OCI-LY3 (cell line): ENCODE results near the gene ADAMTS19.

Experiments
- EZH2phosphoT487 ChIP-seq: fragments of 200-600 bp; shearing (Covaris generic); IDR thresholded peaks from 2 replicates; pipeline ENCODE4 v1.6.1; 2018; ENCODE audit warnings: antibody characterized with exemption, mixed run types, low read depth
- TF ChIP-seq, protein P1 (sequence below): fragments of 200-600, 300-600 bp; sonication (generic); IDR thresholded peaks from 2 replicates; pipeline ENCODE4 v1.5.1; 2014; ENCODE audit warnings: antibody characterized with exemption, low read length, low read depth

DNA sequence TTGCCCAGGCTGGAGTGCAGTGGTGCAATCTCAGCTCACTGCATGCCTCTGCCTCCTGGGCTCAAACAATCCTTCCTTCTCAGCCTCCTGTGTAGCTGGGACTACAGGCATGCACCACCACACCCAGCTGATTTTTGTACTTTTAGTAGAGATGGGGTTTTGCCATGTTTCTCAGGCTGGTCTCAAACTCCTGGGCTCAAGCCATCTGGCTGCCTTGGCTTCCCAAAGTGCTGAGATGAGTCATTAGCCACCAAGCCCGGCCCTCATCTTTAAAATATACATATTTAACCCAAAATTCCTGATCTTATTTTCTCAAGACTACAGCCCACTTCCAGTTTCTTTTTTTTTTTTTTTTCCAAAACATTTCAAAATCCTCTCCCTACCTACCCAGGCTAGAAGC lies 256.1 kb downstream of the ADAMTS19 start:
- TF ChIP-seq, protein P1, sequence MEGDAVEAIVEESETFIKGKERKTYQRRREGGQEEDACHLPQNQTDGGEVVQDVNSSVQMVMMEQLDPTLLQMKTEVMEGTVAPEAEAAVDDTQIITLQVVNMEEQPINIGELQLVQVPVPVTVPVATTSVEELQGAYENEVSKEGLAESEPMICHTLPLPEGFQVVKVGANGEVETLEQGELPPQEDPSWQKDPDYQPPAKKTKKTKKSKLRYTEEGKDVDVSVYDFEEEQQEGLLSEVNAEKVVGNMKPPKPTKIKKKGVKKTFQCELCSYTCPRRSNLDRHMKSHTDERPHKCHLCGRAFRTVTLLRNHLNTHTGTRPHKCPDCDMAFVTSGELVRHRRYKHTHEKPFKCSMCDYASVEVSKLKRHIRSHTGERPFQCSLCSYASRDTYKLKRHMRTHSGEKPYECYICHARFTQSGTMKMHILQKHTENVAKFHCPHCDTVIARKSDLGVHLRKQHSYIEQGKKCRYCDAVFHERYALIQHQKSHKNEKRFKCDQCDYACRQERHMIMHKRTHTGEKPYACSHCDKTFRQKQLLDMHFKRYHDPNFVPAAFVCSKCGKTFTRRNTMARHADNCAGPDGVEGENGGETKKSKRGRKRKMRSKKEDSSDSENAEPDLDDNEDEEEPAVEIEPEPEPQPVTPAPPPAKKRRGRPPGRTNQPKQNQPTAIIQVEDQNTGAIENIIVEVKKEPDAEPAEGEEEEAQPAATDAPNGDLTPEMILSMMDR = no peak
- no peak for TF ChIP-seq EZH2phosphoT487
